LHCN-M2 (cell line): ENCODE results near the gene TMEM45A. TPM values are rescaled to one million over a fixed set of nuclear protein-coding genes. Genes with fewer than 3 reads are reported as not detected.
A peak's percentile ranks its signal among the peaks of the same experiment; 100 is the strongest.
"Not testable (repeated sequence)": the region's sequence is repeated elsewhere in the genome, so short reads cannot be mapped to it uniquely, and the experiment has no call there.

Experiments
- DNase-seq: peaks from one replicate; pipeline ENCODE4 v3.0.0-alpha.2; 2012; ENCODE audit warnings: low read depth
- total RNA-seq: library from RNA; depleted of rRNA; stranded (reverse); fragments of >200 nt; gene quantifications from 2 replicates; pipeline ENCODE4 v1.2.3, GENCODE V29; 2014

The TMEM45A gene
- total RNA-seq, 1 experiment from 2014 or later, result 36.3 TPM

- no peak for DNase-seq
Measured at GRCh38 chr3:100483529-100483928, 8.9 kb upstream of the TMEM45A start.

- no peak for DNase-seq
Measured at GRCh38 chr3:100486808-100487207, 5.6 kb upstream of the TMEM45A start.

DNA sequence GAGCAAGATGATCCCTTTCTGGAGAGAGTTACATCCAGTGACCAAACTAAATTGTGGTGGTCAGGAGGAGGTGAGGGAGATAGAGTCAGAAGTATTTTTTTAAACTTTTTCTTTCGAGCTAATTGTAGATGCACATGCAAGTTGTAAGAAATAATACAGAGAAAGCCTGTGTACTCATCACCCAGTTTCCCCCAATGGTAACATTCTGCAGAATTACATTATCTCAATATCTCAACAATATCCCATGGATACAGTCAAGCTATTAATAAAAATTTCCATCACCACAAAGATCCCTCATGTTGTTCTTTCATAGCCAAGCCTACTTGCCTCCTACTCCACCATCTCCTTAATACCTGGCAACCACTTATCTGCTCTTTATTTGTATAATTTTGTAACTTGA is 3.3 kb upstream of the TMEM45A start:
- no peak for DNase-seq

DNA sequence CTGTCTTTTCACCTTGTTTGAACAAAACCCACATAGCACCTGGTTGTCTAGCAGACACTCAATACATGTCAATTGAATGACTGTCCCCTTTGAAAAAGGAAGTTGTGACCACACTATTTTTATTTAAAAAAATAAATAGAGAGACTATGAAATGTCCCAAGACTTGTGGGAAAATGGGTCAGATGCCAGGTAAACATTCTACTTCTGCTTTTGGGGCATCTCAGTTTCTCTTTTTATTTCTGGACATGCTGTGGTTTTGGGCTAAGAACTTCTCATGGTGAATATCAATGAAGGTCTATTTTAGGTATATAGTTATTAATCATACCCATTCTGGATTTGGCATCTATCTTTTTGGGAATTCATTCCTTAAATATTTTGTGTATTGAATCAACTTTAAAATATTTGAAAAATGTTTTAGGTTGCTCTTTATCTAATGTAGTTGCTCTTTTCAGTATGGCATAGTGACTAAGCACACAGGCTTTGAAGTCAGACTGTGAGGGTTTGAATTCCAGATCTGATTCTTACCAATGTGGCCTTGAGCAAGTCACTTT is 4.4 kb downstream of the TMEM45A start:
- DNase-seq, result peak; percentile 62

- DNase-seq, result no peak
Measured at GRCh38 chr3:100499651-100500050, 7.2 kb downstream of the TMEM45A start.

DNA sequence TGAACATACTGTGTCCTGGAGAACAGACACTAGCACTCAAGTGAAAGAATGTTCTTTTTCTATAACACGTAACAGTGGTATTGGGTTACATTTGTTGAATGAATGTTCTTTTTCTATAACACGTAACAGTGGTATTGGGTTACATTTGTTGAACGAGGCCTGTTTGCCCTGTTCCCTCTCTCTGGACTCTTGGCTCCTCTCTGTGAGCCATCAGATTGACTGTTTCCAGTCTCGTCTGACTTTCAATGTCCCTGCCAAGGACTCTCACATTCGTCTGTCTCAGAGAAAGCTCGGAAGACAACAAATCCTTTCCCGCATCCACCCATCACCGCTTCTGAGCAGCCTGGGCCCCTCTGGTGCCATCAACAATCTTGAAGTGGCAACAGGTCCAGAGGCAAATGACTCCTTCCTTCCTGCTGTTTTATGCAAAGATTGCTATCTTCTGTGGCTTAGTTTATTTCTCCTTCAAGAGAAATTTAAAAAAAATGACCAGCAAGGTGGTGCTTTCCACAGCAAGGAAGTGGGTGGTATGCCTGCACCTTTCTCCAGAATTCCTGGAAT is 8.0 kb downstream of the TMEM45A start:
- DNase-seq, result no peak

DNA sequence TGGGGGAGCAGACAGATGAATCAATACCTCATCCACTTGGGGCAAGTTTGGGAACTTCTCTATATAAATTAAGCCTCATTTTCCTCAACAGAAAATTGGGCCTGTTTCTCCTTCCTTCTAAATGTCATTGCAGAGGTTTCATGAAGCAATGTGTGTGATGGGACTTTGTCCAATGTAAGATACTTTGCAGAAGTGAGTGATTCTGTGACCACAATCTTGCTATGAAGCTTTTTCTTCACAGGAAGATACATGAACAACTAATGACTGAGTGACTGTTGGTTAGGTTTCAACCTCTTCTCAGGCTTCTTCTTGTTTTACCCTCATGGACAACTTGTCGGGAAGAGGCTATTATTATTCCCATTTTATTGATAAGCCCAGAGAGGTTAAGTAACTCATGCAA is 11.0 kb downstream of the TMEM45A start:
- DNase-seq, result no peak

- no peak for DNase-seq
Measured at GRCh38 chr3:100506355-100506754, 13.9 kb downstream of the TMEM45A start.

DNA sequence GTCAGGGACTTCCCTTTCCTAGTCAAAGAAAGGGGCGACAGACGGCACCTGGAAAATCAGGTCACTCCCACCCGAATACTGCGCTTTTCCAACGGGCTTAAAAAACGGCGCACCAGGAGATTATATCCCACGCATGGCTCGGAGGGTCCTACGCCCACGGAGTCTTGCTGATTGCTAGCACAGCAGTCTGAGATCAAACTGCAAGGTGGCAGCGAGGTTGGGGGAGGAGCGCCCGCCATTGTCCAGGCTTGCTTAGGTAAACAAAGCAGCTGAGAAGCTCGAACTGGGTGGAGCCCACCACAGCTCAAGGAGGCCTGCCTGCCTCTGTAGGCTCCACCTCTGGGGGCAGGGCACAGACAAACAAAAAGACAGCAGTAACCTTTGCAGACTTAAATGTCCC is 17.4 kb downstream of the TMEM45A start:
- DNase-seq, result not testable (repeated sequence)

DNA sequence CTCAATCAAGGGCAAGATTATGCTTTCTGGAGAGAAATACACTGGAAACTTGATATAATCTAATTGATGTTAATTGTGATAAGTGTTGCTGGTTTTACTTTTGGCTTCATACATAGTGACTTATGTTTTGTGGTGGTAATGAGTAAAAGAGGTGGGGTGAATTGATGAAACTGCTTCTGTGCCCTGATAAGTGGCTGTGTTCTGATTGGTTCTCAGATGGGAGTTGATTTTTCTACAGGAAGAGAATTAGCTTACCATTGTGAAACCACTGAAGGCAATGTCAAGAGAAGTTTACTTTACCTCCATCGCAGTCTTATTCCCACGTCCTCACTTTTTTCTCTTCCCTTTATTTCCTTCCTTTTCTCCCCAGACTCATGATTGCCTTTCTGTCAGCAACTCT is 23.8 kb downstream of the TMEM45A start:
- DNase-seq, result no peak

- peak; percentile 43 for DNase-seq
Measured at GRCh38 chr3:100516838-100517237, 24.4 kb downstream of the TMEM45A start.

GRCh38 chr3:100517276-100517675 is 24.9 kb downstream of the TMEM45A start:
- DNase-seq, result no peak

DNA sequence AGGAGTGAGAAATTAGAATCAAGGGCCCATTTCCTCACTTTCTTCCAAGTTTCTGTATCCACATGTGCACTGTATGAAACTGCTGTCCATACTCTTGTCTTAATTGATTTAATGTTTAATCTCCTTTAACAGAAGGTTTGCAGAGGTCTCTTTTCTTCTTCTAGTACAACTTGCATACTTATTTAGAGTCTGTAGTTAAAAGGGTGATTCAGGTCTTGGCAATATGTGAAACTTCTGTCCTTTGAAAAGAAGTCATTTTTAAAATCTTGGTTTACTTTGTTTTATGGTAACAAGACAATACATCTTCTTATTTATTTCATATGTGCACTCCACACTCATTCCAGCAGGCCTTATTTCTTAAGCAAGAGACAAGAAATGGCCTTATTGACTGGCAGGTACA is 25.8 kb downstream of the TMEM45A start:
- DNase-seq, result no peak

- DNase-seq, result no peak
Measured at GRCh38 chr3:100518983-100519382, 26.6 kb downstream of the TMEM45A start.

- DNase-seq, result no peak
Measured at GRCh38 chr3:100521439-100521845, 29.0 kb downstream of the TMEM45A start.

DNA sequence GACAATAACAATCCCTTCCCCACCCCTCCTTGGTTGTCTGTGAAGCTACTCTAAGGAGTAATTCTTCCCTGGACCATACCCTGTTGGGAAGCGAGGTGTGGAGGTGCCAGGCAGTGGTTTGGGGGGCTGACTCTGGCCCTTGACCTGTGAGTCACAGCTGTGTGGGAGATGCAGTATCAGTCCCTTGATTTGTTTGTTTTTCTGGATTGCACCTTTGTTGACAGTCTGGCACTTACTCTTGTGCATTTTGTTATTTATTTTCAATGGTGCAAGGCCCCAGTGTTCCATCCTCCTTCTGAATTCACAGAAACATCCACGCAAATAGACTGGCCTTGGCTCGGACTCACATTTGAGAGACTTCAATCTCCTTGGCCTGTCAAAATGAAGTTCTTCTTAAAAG is 29.7 kb downstream of the TMEM45A start:
- DNase-seq, result no peak

GRCh38 chr3:100523050-100523760 is 30.8 kb downstream of the TMEM45A start:
- DNase-seq, result no peak

DNA sequence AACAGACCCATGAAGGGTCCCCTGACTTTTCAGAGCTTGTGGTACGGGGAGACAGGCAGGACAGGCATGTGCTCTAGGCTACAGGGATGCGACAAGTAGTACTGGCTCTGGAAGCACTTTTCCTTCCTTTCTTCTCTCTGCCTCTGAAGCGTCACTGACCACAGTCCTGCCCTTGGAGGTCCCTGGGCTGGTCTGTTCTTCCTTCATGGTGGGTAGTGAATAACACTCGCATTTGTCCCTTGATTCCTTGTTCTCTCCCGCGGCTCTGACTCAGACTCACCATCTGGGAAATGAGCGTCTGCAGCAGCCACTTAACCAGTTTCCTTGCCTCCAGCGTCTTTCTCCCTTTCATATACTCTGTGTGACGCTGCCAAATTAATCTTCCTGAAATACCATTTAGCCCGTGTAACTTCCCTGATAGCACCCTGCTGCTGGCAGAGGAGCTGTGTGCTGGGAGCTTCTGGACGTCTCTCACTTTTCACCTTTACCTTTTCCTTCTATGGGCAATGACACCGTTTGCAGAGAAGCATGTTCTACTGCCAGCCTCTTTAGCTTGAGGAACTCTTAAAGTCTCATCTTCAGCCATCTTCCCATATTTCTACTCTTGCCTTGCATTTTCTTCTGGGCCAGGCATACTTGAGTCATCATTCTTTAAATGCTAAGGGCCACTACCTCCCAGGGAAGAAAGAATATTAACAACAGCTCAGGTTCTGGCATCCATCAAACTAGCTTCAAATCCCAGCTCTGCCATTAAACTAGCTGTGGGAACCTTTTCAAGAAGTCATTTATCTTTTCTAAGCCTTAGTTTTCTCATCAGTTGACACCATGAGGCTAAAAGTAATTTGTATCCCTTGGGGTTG is 33.6 kb downstream of the TMEM45A start:
- peak; percentile 19 for DNase-seq

DNA sequence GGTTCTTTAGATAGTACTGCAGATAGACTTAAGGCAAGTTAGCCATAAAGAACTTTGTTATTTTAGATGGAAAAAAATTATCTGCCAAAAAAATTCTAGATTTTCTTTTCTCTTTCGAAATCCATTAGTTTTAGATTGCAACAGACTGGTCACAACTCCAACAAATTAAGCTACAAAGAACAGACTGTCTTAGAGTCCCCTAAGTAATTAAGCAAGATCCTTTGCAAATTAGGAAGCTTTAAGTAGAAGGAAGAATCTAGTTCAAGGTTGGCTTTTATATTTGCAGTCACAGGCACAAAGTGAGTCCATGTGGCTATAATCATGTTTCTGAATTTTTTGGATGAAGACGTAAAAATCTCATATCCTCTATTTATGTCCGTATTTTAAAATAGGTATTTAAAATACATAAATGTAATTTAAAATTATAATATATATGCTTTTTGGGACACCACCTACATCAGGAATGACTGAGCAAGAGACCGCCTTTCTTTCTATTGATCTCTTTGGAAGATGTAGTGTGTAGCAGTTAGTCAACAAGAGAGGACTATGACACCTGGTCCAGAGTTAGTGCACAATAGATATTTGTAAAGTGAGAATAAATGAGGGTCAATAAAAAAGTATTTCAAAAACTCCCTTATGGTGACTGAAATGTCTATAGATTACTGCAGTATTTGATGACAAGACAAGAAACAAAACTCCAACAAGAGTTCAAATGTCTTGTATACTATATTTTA is 34.4 kb downstream of the TMEM45A start:
- DNase-seq, result no peak

GRCh38 chr3:100527347-100527735 is 34.9 kb downstream of the TMEM45A start:
- DNase-seq, result no peak

DNA sequence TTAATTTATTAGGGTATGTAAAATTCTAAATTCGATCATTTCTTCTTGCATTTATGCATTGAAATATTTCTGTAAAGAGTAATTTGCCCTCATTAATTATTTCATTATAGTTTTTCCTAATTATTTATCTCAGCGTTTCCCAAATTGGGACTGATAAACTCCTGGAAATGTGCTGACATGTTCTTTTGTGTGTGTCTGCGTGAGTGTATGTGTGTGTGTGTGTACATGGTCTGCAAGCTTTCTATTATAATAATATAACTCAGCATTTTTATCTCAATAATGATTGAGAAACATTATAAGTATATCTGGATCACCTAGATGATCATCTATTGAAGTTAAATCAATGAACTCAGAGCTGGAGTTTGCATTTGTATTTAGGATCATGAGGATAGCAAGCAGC is 38.7 kb downstream of the TMEM45A start:
- no peak for DNase-seq

GRCh38 chr3:100532411-100532810 is 40.0 kb downstream of the TMEM45A start:
- DNase-seq, result no peak
